CD4-positive, alpha-beta T cell treated with Interleukin-6 for 4 hours (primary cell): ENCODE data around the gene PTPRB.
A peak's percentile ranks its signal among the peaks of the same experiment; 100 is the strongest.

Experiments
- DNase-seq: peaks from one replicate; pipeline ENCODE4 v3.0.0-alpha.2; 2020; ENCODE audit warnings: mixed read lengths

Gene PTPRB

DNA sequence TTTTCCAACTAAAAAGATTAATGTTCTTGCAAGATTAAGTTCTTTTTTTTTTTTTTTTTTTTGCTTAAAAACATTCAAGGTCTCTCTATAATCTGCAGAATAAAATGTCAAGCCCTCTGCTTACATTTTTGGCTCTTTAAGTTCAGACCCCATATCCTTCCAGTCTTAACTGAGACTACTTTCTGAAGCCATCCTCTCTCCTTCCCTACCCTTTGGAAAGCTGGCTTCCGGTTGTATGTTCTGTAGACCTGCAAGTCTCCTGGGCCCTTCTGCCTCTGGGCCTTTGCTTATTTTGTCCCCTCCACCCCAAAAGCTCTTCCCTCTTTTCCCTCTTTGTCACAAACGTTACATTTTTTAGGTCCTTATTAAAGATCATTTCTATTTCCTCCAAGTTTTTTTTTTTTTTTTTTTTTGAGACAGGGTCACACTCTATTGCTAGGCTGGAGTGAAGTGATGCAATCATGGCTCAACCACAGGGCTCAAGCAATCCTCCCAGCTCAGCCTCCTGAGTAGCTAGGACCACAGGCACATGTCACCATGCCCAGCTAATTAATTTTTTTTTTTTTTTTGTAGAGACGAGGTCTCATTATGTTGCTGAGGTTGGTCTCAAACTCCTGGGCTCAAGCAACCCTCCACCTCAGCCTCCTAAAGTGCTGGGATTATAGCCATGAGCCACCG lies 46.5 kb downstream of the PTPRB start:
- no peak for DNase-seq

DNA sequence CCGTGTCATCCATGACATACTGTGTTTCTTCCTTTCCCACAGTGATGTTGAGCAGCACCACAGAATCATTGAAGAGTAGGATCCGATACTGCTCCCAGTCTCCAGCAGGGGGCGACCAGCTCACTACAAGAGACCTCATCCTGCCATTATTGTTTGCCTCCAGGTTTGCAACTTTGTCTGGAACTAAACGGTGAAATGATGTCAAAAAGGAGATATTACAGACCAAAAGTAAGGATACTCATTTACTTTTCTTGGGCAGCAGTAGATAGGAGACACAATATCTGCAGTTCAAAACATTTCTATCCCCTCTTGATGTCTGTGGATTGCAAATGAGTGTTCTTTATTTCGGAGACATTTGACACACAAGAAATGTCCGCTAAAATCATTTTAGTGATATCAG lies 47.2 kb downstream of the PTPRB start:
- peak; percentile 49 for DNase-seq

DNA sequence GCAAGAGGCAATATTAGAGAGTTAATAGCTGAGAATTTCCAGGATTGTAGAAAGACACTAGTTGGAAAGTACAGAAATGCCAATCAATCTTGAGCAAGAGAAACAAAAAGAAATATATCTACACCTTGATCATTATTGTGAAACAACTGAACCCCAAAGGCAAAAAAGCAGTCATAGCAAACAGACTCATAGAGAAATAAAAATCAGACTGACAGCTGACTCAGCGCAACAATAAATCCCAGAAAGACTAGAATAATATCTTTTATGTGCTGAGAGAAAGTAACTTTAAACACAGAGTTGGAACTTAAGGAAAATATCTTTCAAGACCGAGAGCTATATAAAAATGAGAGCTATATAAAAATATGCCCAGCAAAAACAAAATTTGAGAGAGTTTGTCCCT lies 52.9 kb downstream of the PTPRB start:
- DNase-seq: no peak

DNA sequence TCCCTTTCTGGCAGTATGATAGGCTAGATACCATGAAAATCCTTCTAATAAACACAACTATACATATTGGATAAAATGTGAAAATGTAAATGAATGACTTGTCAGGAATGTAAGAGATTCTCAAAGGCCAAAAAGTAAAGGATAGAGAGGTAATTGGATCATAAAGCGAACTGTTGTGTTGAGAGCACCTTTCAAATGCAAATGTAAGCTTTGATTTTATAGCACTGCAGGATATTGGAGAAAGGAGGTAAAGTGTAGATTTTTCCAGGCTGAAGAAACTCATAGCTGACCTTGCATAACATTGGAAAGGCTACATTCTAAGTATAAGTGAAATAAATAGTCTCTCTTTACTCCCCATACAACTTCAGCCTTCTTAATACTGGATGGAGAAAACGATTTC lies 54.0 kb downstream of the PTPRB start:
- DNase-seq: no peak

DNA sequence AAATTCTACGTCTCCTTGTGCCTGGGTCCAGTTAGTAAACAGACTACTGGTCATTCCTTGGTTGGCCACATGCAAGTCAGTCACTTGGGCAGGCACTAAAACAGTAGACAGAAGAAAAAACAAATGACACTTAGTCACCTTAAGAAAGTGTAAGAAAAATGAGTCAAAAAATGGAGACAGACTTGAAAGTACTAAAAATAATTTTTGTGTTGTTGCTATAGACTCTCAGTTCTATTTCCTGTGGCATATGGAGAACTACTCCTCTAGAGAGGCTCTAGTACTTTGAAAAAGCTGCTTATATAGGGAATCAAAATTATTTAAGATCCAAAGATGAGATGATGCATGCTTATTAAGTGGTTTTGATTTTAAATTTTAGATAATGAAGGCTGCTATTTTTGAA lies 56.0 kb downstream of the PTPRB start:
- DNase-seq: no peak

DNA sequence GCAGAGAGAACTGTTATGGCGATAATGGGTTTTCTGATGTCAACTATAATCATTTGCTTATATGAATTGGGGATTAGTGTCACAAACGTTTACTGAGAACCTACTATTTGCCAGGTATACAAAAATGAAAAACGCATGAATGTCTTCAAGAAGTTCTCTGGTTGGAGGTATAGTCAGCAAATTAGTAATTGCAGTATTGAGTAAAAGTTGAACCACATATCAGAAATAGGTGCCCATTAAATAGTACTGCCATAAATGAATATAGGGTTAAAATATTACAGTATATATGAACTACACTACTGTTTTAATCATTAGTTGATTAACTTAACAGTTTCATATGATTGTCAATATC lies 60.0 kb downstream of the PTPRB start:
- no peak for DNase-seq

DNA sequence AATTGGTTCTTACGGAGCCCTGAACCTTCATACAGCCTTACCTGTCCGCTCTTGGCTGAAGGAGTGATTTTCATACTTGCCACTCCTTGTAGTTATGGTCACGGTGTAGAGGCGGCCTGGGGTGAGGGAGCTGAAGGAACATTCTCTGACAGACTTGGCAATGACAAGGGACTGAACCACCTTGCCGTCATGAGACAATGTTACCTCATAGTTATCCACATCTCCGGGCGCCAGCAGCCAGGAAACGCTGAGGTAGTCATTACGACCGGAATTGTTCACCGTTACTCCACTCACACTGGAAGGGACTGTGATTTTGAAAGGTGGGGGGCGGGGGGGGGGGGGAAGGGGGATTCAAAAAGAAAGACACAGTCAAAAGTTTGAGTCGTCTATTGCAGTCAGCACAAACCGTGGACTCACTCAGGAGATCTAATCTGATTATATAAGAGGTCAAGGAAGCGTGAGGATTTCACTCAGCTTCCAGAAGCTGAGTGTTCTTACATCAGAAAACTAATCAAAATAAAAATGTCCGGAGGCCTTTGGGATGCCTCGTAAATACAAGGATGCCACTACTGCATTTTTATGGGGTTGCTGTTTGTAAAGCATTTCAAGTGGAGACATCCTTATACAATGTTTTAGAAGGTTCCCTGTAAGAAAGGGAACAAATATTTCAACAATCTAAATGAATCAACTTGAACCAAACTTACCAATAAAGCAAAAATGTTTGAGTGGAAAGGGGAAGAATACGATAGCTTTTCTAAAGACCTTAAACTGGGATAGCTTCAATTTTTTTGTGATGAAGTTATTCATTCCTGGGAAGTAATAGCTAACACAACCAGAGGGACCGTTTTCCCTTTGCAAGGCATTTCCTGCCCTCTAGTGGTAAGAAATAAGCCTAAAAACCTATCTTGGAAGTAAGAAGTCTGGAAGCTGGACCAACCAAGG lies 60.6 kb downstream of the PTPRB start:
- peak; percentile 2 for DNase-seq

DNA sequence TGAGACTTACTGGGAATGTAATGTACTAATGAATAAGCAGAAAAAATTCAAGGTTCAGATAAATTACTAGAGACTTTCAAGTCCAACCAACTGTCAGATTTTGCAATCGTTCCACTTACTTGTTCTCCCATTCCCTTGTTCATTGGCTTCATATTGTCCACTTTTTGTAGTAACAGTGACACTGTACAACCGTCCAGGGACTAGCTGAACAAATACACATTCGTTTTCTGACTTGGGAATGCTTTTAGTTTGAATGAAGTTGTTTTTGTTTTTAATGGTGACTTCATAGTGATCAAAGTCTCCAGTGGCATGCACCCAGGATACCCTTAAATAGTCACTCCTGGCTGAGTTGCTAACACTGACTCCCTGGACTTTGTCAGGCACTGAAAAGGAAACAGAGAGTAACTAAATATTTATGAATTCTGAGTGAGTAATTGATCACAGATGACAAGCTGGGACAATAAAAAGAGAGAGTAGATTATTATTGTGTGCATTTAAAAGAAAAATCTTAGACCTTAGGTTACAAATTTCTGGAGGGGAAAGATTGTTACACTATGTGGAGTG lies 65.4 kb downstream of the PTPRB start:
- no peak for DNase-seq

DNA sequence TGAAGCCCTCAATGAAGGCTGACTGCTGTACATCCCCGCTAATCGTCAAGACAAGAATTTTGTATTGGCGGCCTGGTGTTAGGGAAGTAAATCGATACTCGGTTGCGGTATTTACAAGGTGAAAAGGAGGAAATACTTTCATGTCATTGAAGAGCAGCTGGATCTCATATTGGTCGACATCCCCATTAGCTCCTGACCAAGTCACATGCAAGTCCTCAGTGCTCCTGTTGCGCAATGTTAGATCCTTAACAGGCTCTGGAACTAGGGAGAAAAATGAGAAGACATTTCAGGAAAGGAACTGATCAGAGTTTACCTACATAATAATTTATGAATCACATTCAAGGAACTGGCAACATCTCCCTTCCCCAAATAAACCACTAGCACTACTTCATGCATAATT lies 66.2 kb downstream of the PTPRB start:
- DNase-seq: no peak

DNA sequence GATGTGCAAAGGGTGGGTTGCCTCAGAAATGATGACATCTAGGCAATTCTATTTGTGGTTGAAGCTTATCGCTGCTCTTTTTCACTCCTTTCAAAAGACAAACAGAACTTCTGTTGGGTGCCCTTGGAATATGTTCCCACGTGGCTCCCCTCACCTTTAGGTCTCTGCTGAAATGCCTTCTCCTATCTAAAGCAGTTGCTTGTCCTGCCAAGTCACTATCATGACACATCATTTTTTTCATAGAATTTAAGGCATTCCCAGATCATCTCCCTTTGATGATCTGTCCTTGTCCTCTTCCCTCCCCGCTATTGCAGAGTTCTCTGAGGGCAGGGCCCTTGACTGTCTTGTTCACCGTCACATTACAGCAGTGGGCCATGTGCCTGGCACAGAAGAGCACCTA lies 75.7 kb downstream of the PTPRB start:
- no peak for DNase-seq

DNA sequence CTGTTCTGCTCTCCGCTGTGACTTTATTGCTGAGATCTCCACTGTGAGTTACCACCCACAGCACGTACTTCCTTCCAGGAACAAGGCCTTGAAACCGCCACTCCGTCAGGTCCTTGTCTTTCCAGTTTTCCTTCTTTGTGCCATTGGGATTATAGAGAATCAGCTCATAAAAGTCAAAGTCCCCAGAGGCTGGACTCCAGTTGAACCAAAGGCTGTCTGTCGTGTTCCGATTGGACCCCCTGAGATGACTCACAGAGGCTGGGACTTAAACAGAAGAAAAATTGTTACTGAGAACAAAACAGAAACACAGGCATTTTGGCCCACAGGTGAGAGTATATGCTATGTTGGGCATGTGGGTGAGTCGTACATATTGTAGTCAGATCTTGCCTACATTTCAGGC lies 76.6 kb downstream of the PTPRB start:
- DNase-seq: no peak

DNA sequence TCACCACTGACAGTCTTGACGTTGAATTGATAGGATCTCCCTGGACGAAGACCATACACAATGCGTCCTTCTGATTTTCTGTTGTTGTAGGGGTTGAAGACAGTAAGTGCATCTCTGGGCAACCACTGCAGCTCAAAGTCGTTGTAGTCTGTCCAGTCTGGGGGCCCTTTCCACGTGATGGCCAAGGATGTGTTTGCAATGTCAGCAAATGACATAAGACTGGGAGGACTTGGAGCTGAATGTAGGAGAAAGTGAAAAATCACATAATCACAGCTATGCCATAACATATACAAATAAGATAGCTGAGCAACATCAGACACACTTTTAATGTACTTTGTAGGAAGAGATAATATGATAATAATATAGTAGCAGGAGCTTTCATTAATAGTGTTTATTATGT lies 77.8 kb downstream of the PTPRB start:
- DNase-seq: no peak

DNA sequence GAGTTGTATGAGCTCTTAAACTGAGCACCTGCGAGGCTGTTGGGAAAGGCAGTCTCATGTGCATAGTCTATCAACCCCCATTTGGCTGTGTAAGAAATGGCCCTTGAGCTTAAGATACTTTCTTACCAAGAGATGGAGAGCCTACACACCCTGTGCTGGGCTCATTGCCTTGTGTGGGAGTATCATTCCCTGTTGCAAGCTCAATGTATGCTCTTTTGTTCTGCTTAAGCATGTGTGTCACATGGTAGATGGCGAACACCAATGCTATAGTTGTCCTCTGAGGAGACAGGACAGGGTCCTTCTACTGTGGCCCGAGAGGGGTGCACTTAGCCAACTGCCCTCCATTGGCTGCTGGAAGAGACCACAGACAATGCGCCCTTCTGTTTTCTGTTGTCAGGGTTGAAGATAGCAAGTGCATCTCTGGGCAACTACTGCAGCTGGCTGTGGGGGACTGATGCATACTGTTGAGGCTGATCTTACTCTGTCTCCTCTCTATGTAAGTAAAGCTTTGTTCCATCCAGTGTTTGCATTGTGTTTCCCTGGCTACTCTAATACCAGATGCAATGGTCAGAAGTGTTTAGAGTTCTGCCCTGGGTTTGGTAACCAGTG lies 79.5 kb downstream of the PTPRB start:
- no peak for DNase-seq

DNA sequence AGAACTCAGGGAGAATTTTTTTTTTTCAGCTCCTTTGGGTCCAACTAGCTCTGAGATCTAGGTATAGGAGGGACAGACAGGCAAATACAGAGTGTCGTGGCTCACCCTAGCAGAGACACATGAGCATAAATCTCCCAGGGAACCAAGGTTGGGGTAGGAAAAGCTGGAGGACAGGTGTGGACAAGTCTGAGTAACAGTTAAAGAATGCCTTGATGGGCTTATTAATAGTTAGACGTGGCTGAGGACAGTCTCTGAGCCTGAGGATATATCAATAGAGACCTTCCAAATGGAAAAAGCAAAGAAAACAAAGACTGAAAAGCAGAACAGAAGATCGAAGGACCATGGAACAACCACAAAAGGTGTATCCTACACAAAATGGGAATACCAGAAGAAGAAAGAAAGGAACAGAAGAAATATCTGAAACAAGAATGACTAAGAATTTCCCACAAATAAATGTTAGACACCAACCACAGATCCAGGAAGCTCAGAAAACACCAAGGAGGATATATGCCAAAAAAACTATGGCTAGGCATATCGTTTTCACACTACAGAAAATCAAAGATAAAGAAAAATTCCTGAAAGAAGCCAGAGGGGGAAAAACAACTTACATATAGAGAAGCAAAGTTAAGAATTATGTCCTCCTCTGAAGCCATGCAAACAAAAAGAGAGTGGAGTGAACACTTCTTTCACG lies 80.9 kb downstream of the PTPRB start:
- no peak for DNase-seq

DNA sequence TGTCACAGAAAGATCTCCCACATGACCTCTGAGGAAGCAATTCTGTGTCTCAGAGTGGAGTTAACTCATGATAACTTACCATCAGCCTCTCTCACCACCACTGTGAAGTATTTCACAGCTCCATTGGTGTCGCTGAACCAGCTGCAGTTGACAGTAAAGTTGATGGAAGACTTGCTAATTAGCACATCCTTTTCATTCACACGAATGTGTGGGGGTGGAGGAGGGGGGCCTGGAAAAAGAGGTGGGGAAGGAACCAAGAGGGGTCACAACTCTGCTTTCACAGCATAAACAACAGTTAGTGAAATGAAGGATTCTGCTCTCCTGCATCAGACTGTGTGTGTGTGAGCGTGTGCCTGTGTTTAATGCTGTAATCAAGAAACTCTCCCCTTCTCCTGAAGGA lies 82.1 kb downstream of the PTPRB start:
- DNase-seq: no peak

DNA sequence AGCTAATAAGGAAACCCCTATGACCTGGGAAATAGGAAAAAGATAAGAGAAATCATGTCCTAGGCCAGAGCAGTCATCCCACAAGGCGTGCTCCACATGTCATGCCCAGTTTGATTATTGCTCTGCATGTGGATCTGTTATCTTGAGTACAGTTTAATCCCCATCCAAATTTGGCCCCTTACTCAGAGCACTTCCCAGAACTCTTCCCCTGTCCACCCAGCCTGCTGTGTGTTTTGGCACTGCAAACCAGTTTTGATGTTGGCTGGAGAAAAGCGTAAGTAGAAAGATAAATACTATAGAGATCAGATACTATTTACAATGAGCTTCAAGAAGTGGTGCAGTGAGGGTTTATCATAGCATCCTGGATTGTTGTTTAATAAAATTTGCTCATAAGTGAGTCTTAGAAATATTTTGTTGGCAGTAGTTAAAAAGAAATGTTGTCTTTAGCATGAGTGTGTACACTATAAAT lies 83.8 kb downstream of the PTPRB start:
- DNase-seq: no peak

DNA sequence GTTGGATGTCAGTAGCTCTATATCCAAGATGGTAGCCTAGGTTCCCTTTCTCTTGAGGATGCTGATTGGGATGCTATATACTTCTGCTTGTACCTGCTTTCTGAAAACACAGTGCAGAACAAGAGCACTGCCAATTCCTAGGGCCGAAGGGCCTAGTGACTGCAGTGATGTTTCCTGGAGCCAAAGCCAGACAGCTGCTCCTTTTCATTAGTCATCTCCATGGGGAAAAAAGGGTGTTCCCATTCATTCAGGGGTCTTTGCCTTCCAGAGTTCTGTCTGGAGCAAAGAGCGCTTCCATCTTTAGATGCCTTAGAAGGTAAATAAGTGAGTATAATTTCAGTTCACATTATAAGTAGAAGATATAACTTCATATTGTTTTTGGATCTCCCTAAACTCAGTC lies 85.5 kb downstream of the PTPRB start:
- DNase-seq: no peak

DNA sequence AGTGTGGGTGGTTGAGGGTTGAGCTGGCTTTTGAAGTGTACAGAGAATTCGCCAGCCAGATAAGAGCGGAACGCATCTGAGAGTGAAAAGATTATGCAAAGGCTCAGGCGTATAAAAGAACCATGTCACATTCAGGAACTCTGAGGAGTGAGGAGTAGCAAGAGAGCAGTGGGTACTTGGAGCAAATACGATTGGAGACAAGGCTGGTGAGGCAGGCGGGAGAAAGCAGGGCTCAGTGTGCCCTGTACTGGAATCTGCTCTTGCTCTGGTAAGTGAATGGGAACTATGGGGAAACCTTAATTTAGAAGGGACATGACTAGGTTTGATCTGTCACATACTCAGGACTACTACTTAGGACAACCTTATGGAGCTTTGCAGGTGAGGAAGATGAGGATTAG lies 87.0 kb downstream of the PTPRB start:
- no peak for DNase-seq

DNA sequence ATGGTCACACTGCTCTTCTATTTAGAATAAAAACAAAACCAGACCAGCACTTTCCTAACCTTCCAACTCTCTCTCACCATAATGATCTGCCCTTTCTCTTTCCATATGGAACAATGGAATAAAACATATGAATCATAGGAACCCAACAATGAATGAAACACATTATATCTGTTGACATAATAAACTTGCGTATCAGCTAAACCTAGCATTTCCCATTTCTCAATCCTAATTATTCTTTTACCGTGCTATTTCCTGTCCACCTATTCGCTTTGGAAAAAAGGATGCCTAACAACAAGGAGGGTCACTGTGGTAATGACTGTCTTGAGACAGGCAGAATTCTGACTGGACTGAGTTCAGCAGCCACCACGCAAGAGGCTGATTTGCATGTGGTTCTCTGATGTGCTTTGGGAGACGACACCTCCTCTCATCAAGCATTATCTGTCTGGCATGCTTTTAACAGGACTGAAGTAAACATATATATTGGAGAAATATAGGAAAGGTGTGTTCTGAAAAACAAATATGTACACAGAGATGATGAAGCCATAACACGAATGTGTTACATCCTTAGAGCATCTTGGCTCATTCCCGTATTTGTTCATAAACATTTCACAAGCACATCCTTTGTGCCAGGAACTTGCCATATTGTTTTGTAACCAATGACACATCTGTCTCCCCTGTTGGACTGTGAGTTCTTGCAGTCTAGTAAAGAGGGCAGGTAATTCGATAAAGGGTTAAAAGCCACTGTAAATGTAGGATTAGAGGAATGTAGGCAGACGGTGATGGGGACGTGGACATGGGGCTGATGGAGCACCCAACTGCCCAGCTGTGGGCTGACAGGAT lies 87.7 kb downstream of the PTPRB start:
- no peak for DNase-seq

DNA sequence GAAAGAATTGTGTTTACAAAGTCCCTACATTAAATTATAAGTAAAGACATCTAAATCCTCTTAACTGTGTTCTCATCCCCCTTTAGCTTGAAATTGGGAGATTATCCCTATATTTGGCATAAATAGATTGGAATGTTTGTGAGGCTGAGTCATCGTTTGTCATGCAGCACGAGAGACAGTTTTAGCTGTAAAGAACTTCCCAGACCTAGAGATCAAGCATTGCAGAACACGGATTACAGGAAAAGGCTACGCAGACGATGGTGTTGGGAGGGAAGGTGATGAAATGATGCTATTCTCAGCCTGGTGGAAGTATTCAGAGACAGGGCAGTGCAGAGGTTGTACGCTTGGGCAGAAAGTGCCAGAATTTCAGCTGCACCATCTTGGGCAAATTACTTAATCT lies 93.8 kb downstream of the PTPRB start:
- DNase-seq: no peak

DNA sequence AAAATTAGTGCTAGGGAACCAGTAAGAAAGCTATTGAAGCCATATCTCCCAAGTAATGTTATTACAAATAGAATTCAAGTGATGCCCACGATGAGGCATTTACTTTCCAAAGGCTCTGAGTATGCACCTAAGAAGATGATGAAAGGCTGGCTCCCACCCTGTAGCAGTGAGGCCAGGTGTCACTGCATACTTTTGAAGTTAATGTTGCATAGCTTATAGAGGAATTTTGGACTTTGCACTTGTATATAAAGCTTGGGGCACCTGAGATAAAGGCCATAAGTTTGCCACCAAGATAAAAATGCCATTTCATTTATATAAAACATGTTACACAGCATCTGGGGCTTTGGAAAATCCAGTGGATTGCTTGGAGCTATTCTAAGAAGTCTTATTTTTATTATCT lies 96.2 kb downstream of the PTPRB start:
- DNase-seq: no peak

DNA sequence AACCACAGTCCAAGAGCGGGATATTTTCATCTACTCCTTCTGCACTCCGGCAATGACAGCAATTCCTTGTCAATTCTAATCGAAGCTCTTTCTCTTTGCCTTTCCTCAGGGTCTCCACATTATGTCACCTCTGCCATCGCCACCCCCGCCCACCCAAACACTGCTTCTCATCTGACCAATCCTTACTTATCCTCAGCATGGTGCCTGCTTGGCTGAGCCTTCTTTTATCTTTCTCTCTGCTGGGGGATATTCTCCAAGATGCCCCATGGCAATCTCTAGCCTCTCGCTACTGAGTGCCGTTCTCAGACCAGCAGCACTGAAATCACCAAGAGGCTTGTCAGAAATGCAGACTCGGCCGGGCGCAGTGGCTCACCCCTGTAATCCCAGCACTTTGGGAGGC lies 100.6 kb downstream of the PTPRB start:
- no peak for DNase-seq
